ENCODE results near the gene KLHDC9.

Gene KLHDC9

DNA sequence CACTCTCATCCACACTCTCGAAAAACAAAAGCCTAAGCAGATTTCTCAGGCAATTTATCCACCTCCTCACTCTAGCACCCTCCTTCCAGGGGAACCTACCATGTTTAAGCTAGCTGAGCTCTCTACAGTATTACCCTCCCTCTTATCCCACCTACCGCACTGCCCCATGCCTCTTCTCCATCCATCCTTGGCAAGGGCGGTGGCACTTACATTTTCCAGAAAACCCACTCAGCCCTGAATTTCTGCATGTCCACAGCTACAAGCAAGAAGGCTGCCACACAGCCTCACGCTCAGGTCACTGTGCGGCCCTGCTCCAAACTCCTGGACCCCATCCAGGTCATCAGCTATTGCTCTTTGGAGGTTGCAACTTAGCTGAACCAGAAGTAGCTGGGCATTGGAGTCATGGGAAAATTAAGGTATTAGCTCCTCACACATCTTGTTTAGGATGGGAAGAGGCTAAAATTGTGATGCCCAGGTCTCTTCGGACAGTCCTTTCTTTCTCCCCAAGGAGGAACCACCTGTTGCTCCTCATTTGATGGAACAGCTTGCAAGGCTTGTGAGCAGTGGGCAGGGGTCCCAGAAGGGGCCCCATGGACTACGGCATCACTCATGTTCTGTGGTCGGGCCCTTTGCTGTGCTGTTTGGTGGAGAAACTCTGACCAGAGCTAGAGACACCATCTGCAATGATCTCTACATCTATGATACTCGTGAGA, 1.1 kb downstream of the KLHDC9 start:
- Histone ChIP-seq H3K4me3 (ENCODE audit: low read depth in 1 of 2, low read length in 1 of 2) (no peak overlapping the region), H3K4me1 (ENCODE audit: control insufficient read depth in 1 of 2, insufficient read depth in 1 of 2, low read depth in 1 of 2, low read length in 1 of 2) (peaks cover 25 to 29% of the 10 kb centered on the region in 2 experiments), H3K9me3 (no peaks in the 10 kb centered on the region), H3K27me3 (peaks cover 11% of the 10 kb centered on the region), H3K36me3 (peaks cover 12% of the 10 kb centered on the region), H3K27ac (no peak overlapping the region)
- TF ChIP-seq, protein P1, sequence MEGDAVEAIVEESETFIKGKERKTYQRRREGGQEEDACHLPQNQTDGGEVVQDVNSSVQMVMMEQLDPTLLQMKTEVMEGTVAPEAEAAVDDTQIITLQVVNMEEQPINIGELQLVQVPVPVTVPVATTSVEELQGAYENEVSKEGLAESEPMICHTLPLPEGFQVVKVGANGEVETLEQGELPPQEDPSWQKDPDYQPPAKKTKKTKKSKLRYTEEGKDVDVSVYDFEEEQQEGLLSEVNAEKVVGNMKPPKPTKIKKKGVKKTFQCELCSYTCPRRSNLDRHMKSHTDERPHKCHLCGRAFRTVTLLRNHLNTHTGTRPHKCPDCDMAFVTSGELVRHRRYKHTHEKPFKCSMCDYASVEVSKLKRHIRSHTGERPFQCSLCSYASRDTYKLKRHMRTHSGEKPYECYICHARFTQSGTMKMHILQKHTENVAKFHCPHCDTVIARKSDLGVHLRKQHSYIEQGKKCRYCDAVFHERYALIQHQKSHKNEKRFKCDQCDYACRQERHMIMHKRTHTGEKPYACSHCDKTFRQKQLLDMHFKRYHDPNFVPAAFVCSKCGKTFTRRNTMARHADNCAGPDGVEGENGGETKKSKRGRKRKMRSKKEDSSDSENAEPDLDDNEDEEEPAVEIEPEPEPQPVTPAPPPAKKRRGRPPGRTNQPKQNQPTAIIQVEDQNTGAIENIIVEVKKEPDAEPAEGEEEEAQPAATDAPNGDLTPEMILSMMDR (IDR thresholded peaks at IDR 0.05) = no peak

- TF ChIP-seq, protein P1 (IDR thresholded peaks at IDR 0.05) = no peak
- Histone ChIP-seq H3K9me3 (no peaks in the 10 kb centered on the region), H3K4me1 (ENCODE audit: control insufficient read depth in 1 of 2, insufficient read depth in 1 of 2, low read depth in 1 of 2, low read length in 1 of 2) (peaks cover 25 to 29% of the 10 kb centered on the region in 2 experiments), H3K36me3 (peaks cover 12% of the 10 kb centered on the region), H3K4me3 (ENCODE audit: low read depth in 1 of 2, low read length in 1 of 2) (no peak overlapping the region), H3K27ac (no peak overlapping the region), H3K27me3 (peaks cover 11% of the 10 kb centered on the region)
Measured at GRCh38 chr1:161100556-161100955, 2.4 kb downstream of the KLHDC9 start.

GRCh38 chr1:161106431-161106830, 8.3 kb downstream of the KLHDC9 start:
- Histone ChIP-seq H3K4me1 (ENCODE audit: control insufficient read depth in 1 of 2, insufficient read depth in 1 of 2, low read depth in 1 of 2, low read length in 1 of 2) (peaks cover 1 to 3% of the 10 kb centered on the region in 2 experiments), H3K27me3 (no peaks in the 10 kb centered on the region)

DNA sequence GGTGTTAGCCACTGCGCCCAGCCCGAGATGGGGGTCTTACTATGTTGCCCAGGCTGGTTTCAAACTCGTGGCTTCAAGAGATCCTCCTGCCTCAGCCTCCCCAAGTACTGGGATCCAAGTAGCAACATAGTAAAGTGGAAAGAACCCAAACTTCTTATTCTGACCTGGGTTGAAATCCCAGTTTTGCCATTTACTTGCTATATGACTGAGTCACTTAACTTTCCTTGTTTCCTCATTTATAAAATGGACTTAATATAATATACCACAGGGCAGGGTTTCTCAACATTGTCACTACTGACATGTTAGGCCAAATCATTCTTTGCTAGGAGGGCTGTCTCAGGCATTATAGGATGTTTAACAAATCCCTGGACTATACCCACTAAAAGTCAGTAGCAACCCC, 13.0 kb downstream of the KLHDC9 start:
- peaks cover 7 to 9% of the 10 kb centered on the region in 2 experiments for H3K4me1 ChIP-seq (ENCODE audit: control insufficient read depth in 1 of 2, insufficient read depth in 1 of 2, low read depth in 1 of 2, low read length in 1 of 2)
- H3K27ac ChIP-seq = no peak overlapping the region
- H3K4me3 ChIP-seq (ENCODE audit: low read depth in 1 of 2, low read length in 1 of 2) = no peak overlapping the region
- no peaks in the 10 kb centered on the region for H3K36me3 ChIP-seq
- no peaks in the 10 kb centered on the region for H3K27me3 ChIP-seq
- no peaks in the 10 kb centered on the region for H3K9me3 ChIP-seq
- TF ChIP-seq, protein P1 (IDR thresholded peaks at IDR 0.05) = no peak

More at GRCh38 chr1:161106431-161106830, 8.3 kb downstream of the KLHDC9 start:
- TF ChIP-seq, protein P1 (IDR thresholded peaks at IDR 0.05) = no peak
- Histone ChIP-seq H3K4me3 (ENCODE audit: low read depth in 1 of 2, low read length in 1 of 2) (no peak overlapping the region), H3K9me3 (no peaks in the 10 kb centered on the region), H3K27ac (no peak overlapping the region), H3K36me3 (peaks cover 9% of the 10 kb centered on the region)

DNA sequence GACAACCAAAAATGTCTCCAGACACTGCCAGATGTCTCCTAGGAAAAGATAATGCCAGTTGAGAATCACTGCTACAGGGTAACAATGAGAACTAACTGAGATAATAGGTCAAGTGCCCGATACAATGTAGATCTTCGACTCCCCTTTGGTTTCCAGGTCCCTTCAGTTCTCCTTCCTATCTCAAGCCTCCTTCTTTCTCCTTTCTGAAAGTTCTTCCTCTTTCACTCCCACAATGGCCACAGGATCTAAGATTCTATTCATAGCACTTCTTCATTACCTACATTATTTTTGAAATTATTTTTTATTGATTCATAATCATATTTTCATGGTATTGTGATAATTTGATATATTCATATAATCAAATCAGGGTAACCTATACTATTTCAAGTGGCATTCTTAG, 13.4 kb downstream of the KLHDC9 start:
- H3K36me3 ChIP-seq = no peaks in the 10 kb centered on the region
- no peak overlapping the region for H3K27ac ChIP-seq
- H3K4me1 ChIP-seq (ENCODE audit: control insufficient read depth in 1 of 2, insufficient read depth in 1 of 2, low read depth in 1 of 2, low read length in 1 of 2) = peaks cover 10 to 13% of the 10 kb centered on the region in 2 experiments
- no peaks in the 10 kb centered on the region for H3K27me3 ChIP-seq
- no peaks in the 10 kb centered on the region for H3K9me3 ChIP-seq
- TF ChIP-seq, protein P1 (IDR thresholded peaks at IDR 0.05) = no peak
- no peak overlapping the region for H3K4me3 ChIP-seq (ENCODE audit: low read depth in 1 of 2, low read length in 1 of 2)

All from neutrophil (primary cell).